IMR-90 (cell line): ENCODE measurements around the gene VIPR1. TPM values are rescaled to one million over a fixed set of nuclear protein-coding genes. Genes with fewer than 3 reads are reported as not detected.
A peak's percentile ranks its signal among the peaks of the same experiment; 100 is the strongest.

ENCODE experiments used
- ATAC-seq: fragments of 200-7000 bp; cut with Tn5 transposase; 2 replicates; pipeline ENCODE4 v1.9.1; 2020; ENCODE audit warnings: low read depth, mild to moderate bottlenecking, moderate library complexity
- BruUV-seq: library from RNA; stranded (reverse); fragments of 400-500 nt; replicated peaks from 2 replicates; lab custom pipeline; 2021; lab: Mats Ljungman, UMichigan
- CTCF ChIA-PET: fragments of 300-600 bp; formaldehyde crosslinking; extraction: SDS; loops from one replicate; lab custom pipeline; 2021; ENCODE audit warnings: antibody characterized with exemption; lab: Yijun Ruan, JAX
- POLR2A ChIA-PET: fragments of 300-600 bp; sonication (Branson Sonifier 250); formaldehyde crosslinking; loops from one replicate; lab custom pipeline; 2022; ENCODE audit warnings: antibody characterized with exemption; ENCODE audit not compliant: unreplicated experiment; lab: Charles Lee
- DNase-seq: peaks from one replicate; pipeline ENCODE4 v3.0.0; 2013
- H2AFZ ChIP-seq: replicated peaks from 2 replicates; pipeline ENCODE3; 2013; ENCODE audit warnings: low read length, mild to moderate bottlenecking; ENCODE audit not compliant: poor library complexity
- H2AK5ac ChIP-seq: 2 replicates; pipeline ENCODE4 v1.6.1; 2013; ENCODE audit warnings: low read depth, low read length, inconsistent platforms
- H2AK9ac ChIP-seq: replicated peaks from 2 replicates; pipeline ENCODE3; 2013; ENCODE audit warnings: mild to moderate bottlenecking, low read depth, low read length, moderate library complexity; ENCODE audit not compliant: poor library complexity
- H2BK120ac ChIP-seq: 2 replicates; pipeline ENCODE4 v1.6.1; 2013; ENCODE audit warnings: low read depth, low read length, inconsistent platforms
- H2BK15ac ChIP-seq: 3 replicates; pipeline ENCODE4 v1.6.1; 2013; ENCODE audit warnings: low read depth, low read length, inconsistent platforms
- H2BK20ac ChIP-seq: 2 replicates; pipeline ENCODE4 v1.6.1; 2013; ENCODE audit warnings: low read depth, mild to moderate bottlenecking, inconsistent platforms, low read length, moderate library complexity
- H2BK5ac ChIP-seq: 2 replicates; pipeline ENCODE4 v1.6.1; 2013; ENCODE audit warnings: mild to moderate bottlenecking, low read depth, low read length, inconsistent platforms; ENCODE audit not compliant: poor library complexity, severe bottlenecking
- H3K14ac ChIP-seq: replicated peaks from 2 replicates; pipeline ENCODE4 v1.6.1; 2013; ENCODE audit warnings: low read depth, low read length, inconsistent platforms
- H3K18ac ChIP-seq: 2 replicates; pipeline ENCODE4 v1.6.1; 2013; ENCODE audit warnings: low read depth, low read length, control low read depth
- H3K23ac ChIP-seq: 2 replicates; pipeline ENCODE4 v1.6.1; 2013; ENCODE audit warnings: low read depth, low read length, inconsistent platforms
- H3K27ac ChIP-seq: 2 replicates; pipeline ENCODE4 v1.5.1; 2013; ENCODE audit warnings: mild to moderate bottlenecking, control low read depth, low read length; ENCODE audit not compliant: insufficient read depth
- H3K27me3 ChIP-seq: 2 replicates; pipeline ENCODE4 v1.6.1; 2013; ENCODE audit warnings: low read length; ENCODE audit not compliant: control insufficient read depth, insufficient read depth
- H3K36me3 ChIP-seq: 2 replicates; pipeline ENCODE4 v1.6.1; 2013; ENCODE audit warnings: low read length, mixed read lengths; ENCODE audit not compliant: control insufficient read depth, insufficient read depth
- H3K4ac ChIP-seq: 2 replicates; pipeline ENCODE4 v1.6.1; 2013; ENCODE audit warnings: low read depth, low read length, inconsistent platforms
- H3K4me1 ChIP-seq: 2 replicates; pipeline ENCODE4 v1.6.1; 2013; ENCODE audit warnings: low read length, mixed read lengths; ENCODE audit not compliant: control insufficient read depth, insufficient read depth
- H3K4me2 ChIP-seq: 2 replicates; pipeline ENCODE4 v1.6.1; 2013; ENCODE audit warnings: low read depth, mild to moderate bottlenecking, control low read depth, low read length, moderate library complexity
- H3K4me3 ChIP-seq: 2 replicates; pipeline ENCODE4 v1.5.1; 2013; ENCODE audit warnings: low read depth, mild to moderate bottlenecking, control low read depth, low read length, moderate library complexity; ENCODE audit not compliant: insufficient read depth
- H3K56ac ChIP-seq: 2 replicates; pipeline ENCODE4 v1.6.1; 2013; ENCODE audit warnings: low read length, inconsistent platforms; ENCODE audit not compliant: insufficient read depth; ENCODE audit errors: extremely low read depth
- H3K79me1 ChIP-seq, 2 experiments: 2 replicates each; pipeline ENCODE4 v1.6.1; 2013; ENCODE audit warnings: low read length in 2 of 2, inconsistent platforms in 1 of 2, low read depth in 1 of 2
- H3K9ac ChIP-seq: 2 replicates; pipeline ENCODE4 v1.6.1; 2013; ENCODE audit warnings: low read depth, low read length, control low read depth
- H3K9me1 ChIP-seq: 2 replicates; pipeline ENCODE4 v1.6.1; 2013; ENCODE audit warnings: low read length, inconsistent platforms; ENCODE audit not compliant: insufficient read depth
- H3K9me3 ChIP-seq: 2 replicates; pipeline ENCODE4 v1.6.1; 2013; ENCODE audit warnings: low read length; ENCODE audit not compliant: control insufficient read depth, insufficient read depth
- H4K20me1 ChIP-seq: 2 replicates; pipeline ENCODE4 v1.6.1; 2013; ENCODE audit warnings: low read length, inconsistent platforms; ENCODE audit not compliant: insufficient read depth
- H4K5ac ChIP-seq: 2 replicates; pipeline ENCODE4 v1.6.1; 2013; ENCODE audit warnings: mild to moderate bottlenecking, low read depth, low read length, control low read depth
- H4K8ac ChIP-seq, 2 experiments: 2 replicates each; pipeline ENCODE4 v1.6.1; 2013; ENCODE audit warnings: low read depth in 2 of 2, low read length in 2 of 2, control low read depth in 1 of 2, inconsistent platforms in 1 of 2
- H4K91ac ChIP-seq: 2 replicates; pipeline ENCODE4 v1.6.1; 2013; ENCODE audit warnings: low read depth, low read length, inconsistent platforms; ENCODE audit not compliant: insufficient read depth
- BHLHE40 ChIP-seq: fragments of 150-350 bp; IDR thresholded peaks from 2 replicates; pipeline ENCODE4 v1.6.1; 2016; ENCODE audit warnings: mild to moderate bottlenecking, low read depth, low read length
- CEBPB ChIP-seq: IDR thresholded peaks from 2 replicates; pipeline ENCODE4 v1.6.1; 2012; ENCODE audit warnings: low read depth, low read length, improper control_type of control experiment
- FOS ChIP-seq: fragments of 150-350 bp; IDR thresholded peaks from 2 replicates; pipeline ENCODE4 v1.6.1; 2016; ENCODE audit warnings: low read depth, low read length
- POLR2A ChIP-seq: IDR thresholded peaks from 2 replicates; pipeline ENCODE4 v1.6.1; 2012; ENCODE audit warnings: mild to moderate bottlenecking, low read depth, low read length
- WGBS, 2 experiments: methylation state at CpG; one replicate each; pipeline versions ENCODE4 v1.1.5 to v1.1.7; 2013; ENCODE audit warnings: missing lambda C conversion rate in 2 of 2; ENCODE audit not compliant: insufficient read length in 1 of 2; ENCODE audit errors: extremely low coverage in 2 of 2; 5-methylcytosine and 5-hydroxymethylcytosine counted together
- dilution Hi-C: fragments of 300-500 bp; cut with HindIII; formaldehyde crosslinking; loops from one replicate; pipeline ENCODE4 v1.14.3; 2018; ENCODE audit warnings: low sequenced_read_pairs; ENCODE audit not compliant: unreplicated experiment
- in situ Hi-C: fragments of 300-500 bp; cut with MboI; formaldehyde crosslinking; loops from 3 replicates; pipeline ENCODE4 v1.14.3; 2019; ENCODE audit warnings: low sequenced_read_pairs, inconsistent platforms, mixed read lengths
- intact Hi-C: fragments of 100-400 bp; cut with micrococcal nuclease; formaldehyde crosslinking; loops from 2 replicates; pipeline ENCODE4 v1.10.0; 2022
- polyA plus RNA-seq, 3 experiments: library from polyadenylated mRNA; depleted of rRNA; stranded (reverse); fragments of >200 nt; gene quantifications; 2 replicates each; pipeline ENCODE4 v1.2.3, GENCODE V29; 2012; ENCODE audit warnings: low replicate concordance in 1 of 3
- total RNA-seq: library from RNA; depleted of rRNA; stranded (reverse); fragments of >200 nt; gene quantifications from 2 replicates; pipeline ENCODE4 v1.2.3, GENCODE V29; 2012
- TF ChIP-seq, protein P1 (sequence below): fragments of 150-350 bp; IDR thresholded peaks from 2 replicates; pipeline ENCODE4 v1.6.1; 2017; ENCODE audit warnings: mild to moderate bottlenecking, antibody characterized with exemption, low read length, low read depth

VIPR1 gene
- total and polyA plus RNA-seq, 2 of the 4 experiments (the other 2 are of a cell fraction), result not detected

DNA sequence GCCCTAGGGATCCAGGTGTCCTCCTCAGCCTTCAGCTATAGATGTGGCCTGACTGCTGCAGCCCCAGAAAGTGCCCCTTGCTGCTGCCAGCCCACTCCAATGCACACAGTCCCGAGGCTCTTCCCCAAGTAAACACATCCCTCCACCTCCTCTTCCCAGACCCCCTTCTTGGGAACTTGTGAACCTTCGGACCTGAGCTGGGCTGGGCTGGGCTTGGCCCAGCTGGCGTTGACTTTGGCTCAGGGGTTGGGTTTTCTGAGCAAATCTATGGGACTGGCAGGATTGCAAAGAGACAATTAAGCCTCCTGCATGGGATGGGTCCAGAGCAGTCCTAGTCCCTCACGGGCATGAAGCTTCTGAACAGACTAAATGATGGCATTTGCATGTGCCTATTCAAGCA lies 14.7 kb downstream of the VIPR1 start:
- BruUV-seq, result no TSS peak
- no peak overlapping the region for H4K5ac ChIP-seq
- no peak overlapping the region for H3K23ac ChIP-seq
- H3K9ac ChIP-seq, result no peak overlapping the region
- no peak overlapping the region for H3K18ac ChIP-seq
- DNase-seq, result no peak
- H2AK9ac ChIP-seq, result peak overlapping the region; percentile 5
- ChIA-PET CTCF (no interaction called here), POLR2A (no interaction called here)
- H3K4me3 ChIP-seq, result no peak overlapping the region
- in situ Hi-C loops, result no loop called here
- no peaks in the 10 kb centered on the region for H3K36me3 ChIP-seq
- no peaks in the 10 kb centered on the region for H3K9me3 ChIP-seq
- dilution Hi-C loops, result no loop called here
- H2BK120ac ChIP-seq, result no peak overlapping the region
- no peak overlapping the region for H2BK5ac ChIP-seq
- H2BK15ac ChIP-seq, result no peak overlapping the region
- H4K8ac ChIP-seq, result no peak overlapping the region
- no peaks in the 10 kb centered on the region for H3K9me1 ChIP-seq
- H3K27me3 ChIP-seq, result peaks cover 9% of the 10 kb centered on the region
- H3K4ac ChIP-seq, result no peak overlapping the region
- 33% methylated on average over 2 of the region's 4 CpGs; no CpG with 5 or more reads in 1 of the 2 experiments for WGBS, 2 experiments
- no peak overlapping the region for H2AFZ ChIP-seq
- TF ChIP-seq CEBPB (no peak), FOS (no peak), BHLHE40 (no peak), POLR2A (no peak)
- TF ChIP-seq, protein P1, sequence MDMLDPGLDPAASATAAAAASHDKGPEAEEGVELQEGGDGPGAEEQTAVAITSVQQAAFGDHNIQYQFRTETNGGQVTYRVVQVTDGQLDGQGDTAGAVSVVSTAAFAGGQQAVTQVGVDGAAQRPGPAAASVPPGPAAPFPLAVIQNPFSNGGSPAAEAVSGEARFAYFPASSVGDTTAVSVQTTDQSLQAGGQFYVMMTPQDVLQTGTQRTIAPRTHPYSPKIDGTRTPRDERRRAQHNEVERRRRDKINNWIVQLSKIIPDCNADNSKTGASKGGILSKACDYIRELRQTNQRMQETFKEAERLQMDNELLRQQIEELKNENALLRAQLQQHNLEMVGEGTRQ, result no peak
- intact Hi-C loops, result no loop called here
- H3K4me2 ChIP-seq, result no peak overlapping the region
- no peak overlapping the region for H3K14ac ChIP-seq
- H3K56ac ChIP-seq, result no peak overlapping the region
- H2AK5ac ChIP-seq, result no peak overlapping the region
- H3K79me1 ChIP-seq, result no peaks in the 10 kb centered on the region
- H3K27ac ChIP-seq, result no peak overlapping the region
- H2BK20ac ChIP-seq, result no peak overlapping the region
- H4K91ac ChIP-seq, result no peak overlapping the region
- no peaks in the 10 kb centered on the region for H3K4me1 ChIP-seq
- no peaks in the 10 kb centered on the region for H4K20me1 ChIP-seq
- no peak for ATAC-seq
